ENCODE measurements around the gene SCFD1.

The SCFD1 gene

DNA sequence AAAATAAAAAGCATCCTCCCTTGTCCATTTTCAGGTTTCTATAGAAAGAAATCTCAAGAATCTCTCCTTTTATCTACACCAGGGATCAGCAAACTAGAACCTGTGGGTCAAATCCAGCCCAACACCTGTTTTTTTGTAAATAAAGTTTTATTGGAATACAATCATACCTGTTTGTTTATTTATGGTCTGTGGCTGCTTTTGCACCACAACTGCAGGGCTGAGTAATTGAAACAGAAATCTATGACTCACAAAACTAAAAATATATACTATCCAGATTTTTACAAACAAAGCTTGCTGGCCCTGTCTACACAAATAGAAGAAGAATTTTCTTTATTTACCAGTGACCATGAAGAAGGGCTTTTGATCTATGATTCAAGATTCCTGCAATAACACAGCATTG, 157.1 kb downstream of the SCFD1 start:
- TF ChIP-seq, protein P1, sequence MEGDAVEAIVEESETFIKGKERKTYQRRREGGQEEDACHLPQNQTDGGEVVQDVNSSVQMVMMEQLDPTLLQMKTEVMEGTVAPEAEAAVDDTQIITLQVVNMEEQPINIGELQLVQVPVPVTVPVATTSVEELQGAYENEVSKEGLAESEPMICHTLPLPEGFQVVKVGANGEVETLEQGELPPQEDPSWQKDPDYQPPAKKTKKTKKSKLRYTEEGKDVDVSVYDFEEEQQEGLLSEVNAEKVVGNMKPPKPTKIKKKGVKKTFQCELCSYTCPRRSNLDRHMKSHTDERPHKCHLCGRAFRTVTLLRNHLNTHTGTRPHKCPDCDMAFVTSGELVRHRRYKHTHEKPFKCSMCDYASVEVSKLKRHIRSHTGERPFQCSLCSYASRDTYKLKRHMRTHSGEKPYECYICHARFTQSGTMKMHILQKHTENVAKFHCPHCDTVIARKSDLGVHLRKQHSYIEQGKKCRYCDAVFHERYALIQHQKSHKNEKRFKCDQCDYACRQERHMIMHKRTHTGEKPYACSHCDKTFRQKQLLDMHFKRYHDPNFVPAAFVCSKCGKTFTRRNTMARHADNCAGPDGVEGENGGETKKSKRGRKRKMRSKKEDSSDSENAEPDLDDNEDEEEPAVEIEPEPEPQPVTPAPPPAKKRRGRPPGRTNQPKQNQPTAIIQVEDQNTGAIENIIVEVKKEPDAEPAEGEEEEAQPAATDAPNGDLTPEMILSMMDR (conservative IDR thresholded peaks at IDR 0.05), result no peak
- no peak overlapping the region for H3K27ac ChIP-seq

Data from VCaP (cell line).